Type B pancreatic cell (in vitro differentiated cells): ENCODE measurements around the gene BACH1. TPM values are rescaled to one million over a fixed set of nuclear protein-coding genes. Genes with fewer than 3 reads are reported as not detected.

Experiments
- DNase-seq: peaks from one replicate; pipeline ENCODE4 v3.0.0; 2021; ENCODE audit warnings: mixed read lengths; ENCODE audit not compliant: unreplicated experiment; ENCODE audit errors: extremely low spot score
- H3K27ac Mint-ChIP-seq: 2 replicates; pipeline ENCODE4 v1.8.0; 2021; ENCODE audit warnings: mild to moderate bottlenecking, mixed read lengths
- H3K27me3 Mint-ChIP-seq: 2 replicates; pipeline ENCODE4 v1.8.0; 2021; ENCODE audit warnings: mixed read lengths
- H3K36me3 Mint-ChIP-seq: 2 replicates; pipeline ENCODE4 v1.8.0; 2021; ENCODE audit warnings: mixed read lengths
- H3K4me1 Mint-ChIP-seq: one replicate; pipeline ENCODE4 v1.8.0; 2021; ENCODE audit warnings: mixed read lengths; ENCODE audit not compliant: unreplicated experiment
- H3K4me3 Mint-ChIP-seq: 2 replicates; pipeline ENCODE4 v1.8.0; 2021; ENCODE audit warnings: mild to moderate bottlenecking, mixed read lengths
- H3K9me3 Mint-ChIP-seq: 2 replicates; pipeline ENCODE4 v1.8.0; 2021; ENCODE audit warnings: mixed read lengths
- CTCF ChIP-seq: fragments of 200-600 bp; sonication (generic); conservative IDR thresholded peaks from 2 replicates; pipeline ENCODE4 v1.5.0; 2021; ENCODE audit warnings: antibody characterized with exemption, mild to moderate bottlenecking
- total RNA-seq: library from RNA; stranded (reverse); gene quantifications from 2 replicates; pipeline ENCODE4 v1.2.1, GENCODE V29; 2021; ENCODE audit warnings: low replicate concordance

BACH1 gene
- total RNA-seq, 1 donor from 2014 or later: 90.5 TPM

DNA sequence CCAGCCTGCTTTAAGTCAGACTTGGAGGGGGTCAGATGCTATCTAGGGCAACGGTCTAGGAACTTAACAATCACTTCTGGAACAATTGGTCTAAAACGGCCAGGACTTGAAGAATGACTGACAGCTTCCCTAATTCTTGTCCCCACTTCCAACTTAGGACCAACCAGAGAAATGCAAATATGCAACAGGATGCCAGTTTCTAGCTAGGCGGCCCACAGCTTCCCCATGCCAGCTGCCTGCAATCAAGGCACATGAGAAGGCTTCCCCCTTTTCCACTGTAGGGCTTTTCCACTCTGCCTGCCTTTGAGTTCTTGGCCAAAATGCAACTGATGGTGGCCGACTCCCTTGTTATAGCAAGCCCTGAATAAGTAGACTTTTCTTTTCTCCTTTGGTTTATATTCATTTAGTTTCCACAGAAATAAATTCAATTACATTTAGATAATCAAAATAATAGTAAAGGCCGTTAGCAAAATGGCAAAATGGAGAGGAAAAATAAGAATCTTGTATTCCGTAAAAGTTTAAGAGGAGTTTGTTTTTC lies 80.9 kb downstream of the BACH1 start:
- Mint-ChIP-seq H3K27ac (no peak overlapping the region), H3K36me3 (peaks cover 3% of the 10 kb centered on the region), H3K9me3 (peaks cover 4% of the 10 kb centered on the region), H3K4me1 (peaks cover 10% of the 10 kb centered on the region), H3K27me3 (no peaks in the 10 kb centered on the region), H3K4me3 (no peak overlapping the region)
- no peak for DNase-seq
- TF ChIP-seq CTCF: no peak

- DNase-seq: no peak
Measured at GRCh38 chr21:29382030-29382654, 83.4 kb downstream of the BACH1 start.

GRCh38 chr21:29384683-29385359 lies 86.1 kb downstream of the BACH1 start:
- Mint-ChIP-seq H3K27ac (no peak overlapping the region), H3K4me3 (no peak overlapping the region), H3K27me3 (no peaks in the 10 kb centered on the region), H3K36me3 (no peaks in the 10 kb centered on the region), H3K9me3 (no peaks in the 10 kb centered on the region), H3K4me1 (peaks cover 10% of the 10 kb centered on the region)
- TF ChIP-seq CTCF: no peak
- no peak for DNase-seq

More at GRCh38 chr21:29382030-29382654, 83.4 kb downstream of the BACH1 start:
- Mint-ChIP-seq H3K9me3 (peaks cover 4% of the 10 kb centered on the region), H3K4me3 (peak overlapping the region; percentile 9), H3K36me3 (peaks cover 3% of the 10 kb centered on the region), H3K27me3 (no peaks in the 10 kb centered on the region), H3K4me1 (peaks cover 10% of the 10 kb centered on the region), H3K27ac (peak overlapping the region; percentile 29)
- no peak for TF ChIP-seq CTCF

- no peaks in the 10 kb centered on the region for H3K36me3 Mint-ChIP-seq
- H3K4me1 Mint-ChIP-seq: peaks cover 17% of the 10 kb centered on the region
- H3K27me3 Mint-ChIP-seq: no peaks in the 10 kb centered on the region
- no peak for DNase-seq
- H3K9me3 Mint-ChIP-seq: no peaks in the 10 kb centered on the region
- no peak overlapping the region for H3K4me3 Mint-ChIP-seq
- H3K27ac Mint-ChIP-seq: no peak overlapping the region
- no peak for TF ChIP-seq CTCF
Measured at GRCh38 chr21:29385934-29386520, 87.3 kb downstream of the BACH1 start.

DNA sequence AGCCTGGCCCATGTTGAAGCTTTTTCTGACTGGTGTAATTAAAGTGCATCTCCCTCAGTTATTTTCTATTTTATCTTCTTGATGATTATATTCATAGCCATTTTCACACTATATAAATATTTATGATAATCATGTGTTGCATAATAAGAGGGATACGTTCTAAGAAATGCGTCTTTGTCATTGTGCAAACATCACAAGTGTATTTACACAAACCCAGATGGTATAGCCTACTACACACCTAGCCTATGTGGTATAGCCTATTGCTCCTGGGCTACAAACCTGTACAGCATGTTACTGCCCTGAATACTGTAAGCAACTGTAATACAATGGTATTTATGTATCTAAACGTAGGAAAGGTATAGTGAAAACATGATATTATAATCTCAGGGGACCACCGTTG lies 88.1 kb downstream of the BACH1 start:
- Mint-ChIP-seq H3K27ac (no peak overlapping the region), H3K36me3 (peaks cover 4% of the 10 kb centered on the region), H3K9me3 (no peaks in the 10 kb centered on the region), H3K4me3 (no peak overlapping the region), H3K27me3 (no peaks in the 10 kb centered on the region), H3K4me1 (peaks cover 13% of the 10 kb centered on the region)
- TF ChIP-seq CTCF: no peak
- no peak for DNase-seq
